A172 (cell line): ENCODE results near the gene PIGBOS1. TPM values are rescaled to one million over a fixed set of nuclear protein-coding genes. Genes with fewer than 3 reads are reported as not detected.
"Not testable (repeated sequence)": the region's sequence is repeated elsewhere in the genome, so short reads cannot be mapped to it uniquely, and the experiment has no call there.

Source experiments
- DNase-seq: peaks from one replicate; pipeline ENCODE4 v3.0.0-alpha.2; 2015; ENCODE audit warnings: low spot score
- total RNA-seq: library from RNA; depleted of rRNA; stranded (reverse); fragments of >200 nt; shearing (Covaris generic); gene quantifications from 2 replicates; pipeline ENCODE4 v1.2.3, GENCODE V29; 2014

The PIGBOS1 gene
- total RNA-seq, 1 experiment from 2014 or later = 26.6 TPM

- DNase-seq = no peak
Observed at GRCh38 chr15:55297315-55297714, 21.6 kb downstream of the PIGBOS1 start.

GRCh38 chr15:55290528-55291057, 28.3 kb downstream of the PIGBOS1 start:
- DNase-seq = peak; percentile 72

GRCh38 chr15:55289746-55290527, 29.0 kb downstream of the PIGBOS1 start, which contains the start of gene RAB27A:
Gene RAB27A (minus strand): TSS chr15:55289813. CDS start chr15:55234934, 54,879 bp downstream.
- DNase-seq = peak; percentile 42

GRCh38 chr15:55289011-55289745, 29.7 kb downstream of the PIGBOS1 start:
- peak; percentile 19 for DNase-seq

GRCh38 chr15:55288006-55288717, 30.8 kb downstream of the PIGBOS1 start:
- DNase-seq = no peak

GRCh38 chr15:55286442-55287189, 32.3 kb downstream of the PIGBOS1 start:
- not testable (repeated sequence) for DNase-seq

- DNase-seq = no peak
Observed at GRCh38 chr15:55284426-55284825, 34.5 kb downstream of the PIGBOS1 start.

- no peak for DNase-seq
Observed at GRCh38 chr15:55283379-55284147, 35.4 kb downstream of the PIGBOS1 start.

GRCh38 chr15:55282284-55282833, 36.6 kb downstream of the PIGBOS1 start:
- DNase-seq = peak; percentile 81

GRCh38 chr15:55281517-55282228, 37.2 kb downstream of the PIGBOS1 start:
- no peak for DNase-seq

- DNase-seq = not testable (repeated sequence)
Observed at GRCh38 chr15:55280589-55280988, 38.3 kb downstream of the PIGBOS1 start.

- peak; percentile 96 for DNase-seq
Observed at GRCh38 chr15:55279746-55280351, 39.1 kb downstream of the PIGBOS1 start.

GRCh38 chr15:55279100-55279745, 39.7 kb downstream of the PIGBOS1 start:
- DNase-seq = no peak

GRCh38 chr15:55277715-55278114, 41.2 kb downstream of the PIGBOS1 start:
- no peak for DNase-seq

GRCh38 chr15:55277116-55277564, 41.8 kb downstream of the PIGBOS1 start:
- DNase-seq = peak; percentile 49

- DNase-seq = no peak
Observed at GRCh38 chr15:55276324-55276723, 42.6 kb downstream of the PIGBOS1 start.

GRCh38 chr15:55270291-55270690, 48.6 kb downstream of the PIGBOS1 start:
- no peak for DNase-seq

GRCh38 chr15:55268176-55268695, 50.7 kb downstream of the PIGBOS1 start:
- no peak for DNase-seq
